ENCODE data around the gene PSPC1.

Gene PSPC1

DNA sequence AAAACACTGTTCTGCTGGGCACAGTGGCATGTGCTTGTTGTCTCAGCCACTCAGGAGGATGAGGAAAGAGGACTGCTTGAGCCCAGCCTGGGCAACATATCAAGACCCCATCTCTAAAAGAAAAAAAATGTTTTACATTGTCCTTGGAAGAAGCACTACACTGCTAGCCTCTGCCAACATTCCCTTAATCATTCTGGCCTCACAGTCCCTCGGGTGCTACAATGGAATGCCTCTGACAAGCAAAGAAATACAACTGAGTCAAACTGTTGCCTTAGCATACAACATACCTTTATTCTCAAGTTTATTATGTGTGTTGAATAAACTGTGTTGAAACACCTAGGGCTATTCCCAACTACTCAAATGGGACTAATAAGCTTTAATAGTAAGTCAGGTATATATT, 56.1 kb downstream of the PSPC1 start:
- H3K27ac ChIP-seq (ENCODE audit: low read depth, low read length), result no peak overlapping the region
- H3K4me2 ChIP-seq (ENCODE audit: low read length), result no peak overlapping the region
- H3K79me2 ChIP-seq (ENCODE audit: control insufficient read depth, low read length), result peaks cover 69% of the 10 kb centered on the region
- no peaks in the 10 kb centered on the region for H3K27me3 ChIP-seq (ENCODE audit: control insufficient read depth, low read length)
- no peaks in the 10 kb centered on the region for H4K20me1 ChIP-seq (ENCODE audit: control insufficient read depth, insufficient read depth, low read depth, low read length)
- H3K9me3 ChIP-seq (ENCODE audit: control insufficient read depth, insufficient read depth, low read length), result no peaks in the 10 kb centered on the region
- H3K4me1 ChIP-seq (ENCODE audit: control insufficient read depth, low read length), result 0 out of 2 replicates have a peak, but pooled peaks cover 2% of the 10 kb centered on the region
- peaks cover 81% of the 10 kb centered on the region for H3K36me3 ChIP-seq (ENCODE audit: control insufficient read depth, low read length)
- H3K9me2 ChIP-seq (replicated peaks; ENCODE audit: control insufficient read depth, low read length), result no peaks in the 10 kb centered on the region
- H3F3A ChIP-seq (ENCODE audit: control insufficient read depth, insufficient read depth), result peaks cover 5% of the 10 kb centered on the region; the same call in 1 of the 2 replicates
- TF ChIP-seq, protein P1, sequence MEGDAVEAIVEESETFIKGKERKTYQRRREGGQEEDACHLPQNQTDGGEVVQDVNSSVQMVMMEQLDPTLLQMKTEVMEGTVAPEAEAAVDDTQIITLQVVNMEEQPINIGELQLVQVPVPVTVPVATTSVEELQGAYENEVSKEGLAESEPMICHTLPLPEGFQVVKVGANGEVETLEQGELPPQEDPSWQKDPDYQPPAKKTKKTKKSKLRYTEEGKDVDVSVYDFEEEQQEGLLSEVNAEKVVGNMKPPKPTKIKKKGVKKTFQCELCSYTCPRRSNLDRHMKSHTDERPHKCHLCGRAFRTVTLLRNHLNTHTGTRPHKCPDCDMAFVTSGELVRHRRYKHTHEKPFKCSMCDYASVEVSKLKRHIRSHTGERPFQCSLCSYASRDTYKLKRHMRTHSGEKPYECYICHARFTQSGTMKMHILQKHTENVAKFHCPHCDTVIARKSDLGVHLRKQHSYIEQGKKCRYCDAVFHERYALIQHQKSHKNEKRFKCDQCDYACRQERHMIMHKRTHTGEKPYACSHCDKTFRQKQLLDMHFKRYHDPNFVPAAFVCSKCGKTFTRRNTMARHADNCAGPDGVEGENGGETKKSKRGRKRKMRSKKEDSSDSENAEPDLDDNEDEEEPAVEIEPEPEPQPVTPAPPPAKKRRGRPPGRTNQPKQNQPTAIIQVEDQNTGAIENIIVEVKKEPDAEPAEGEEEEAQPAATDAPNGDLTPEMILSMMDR (IDR thresholded peaks at IDR 0.05; ENCODE audit: low read depth, low read length, poor library complexity, severe bottlenecking), result no peak
- no peak for TF ChIP-seq EZH2phosphoT487 (IDR thresholded peaks at IDR 0.05; ENCODE audit: borderline replicate concordance, low read length)
- no peak overlapping the region for H3K4me3 ChIP-seq (ENCODE audit: low read length)

- no peaks in the 10 kb centered on the region for H4K20me1 ChIP-seq (ENCODE audit: control insufficient read depth, insufficient read depth, low read depth, low read length)
- H3K9me2 ChIP-seq (replicated peaks; ENCODE audit: control insufficient read depth, low read length), result no peaks in the 10 kb centered on the region
- H3K4me3 ChIP-seq (ENCODE audit: low read length), result no peak overlapping the region
- no peaks in the 10 kb centered on the region for H3K9me3 ChIP-seq (ENCODE audit: control insufficient read depth, insufficient read depth, low read length)
- no peak overlapping the region for H3K27ac ChIP-seq (ENCODE audit: low read depth, low read length)
- peaks cover 76% of the 10 kb centered on the region for H3K36me3 ChIP-seq (ENCODE audit: control insufficient read depth, low read length)
- H3F3A ChIP-seq (ENCODE audit: control insufficient read depth, insufficient read depth), result peaks cover 4% of the 10 kb centered on the region; the same call in 1 of the 2 replicates
- H3K4me1 ChIP-seq (ENCODE audit: control insufficient read depth, low read length), result 0 out of 2 replicates have a peak, but pooled peaks cover 5% of the 10 kb centered on the region
- no peak overlapping the region for H3K4me2 ChIP-seq (ENCODE audit: low read length)
- no peaks in the 10 kb centered on the region for H3K27me3 ChIP-seq (ENCODE audit: control insufficient read depth, low read length)
- TF ChIP-seq EZH2phosphoT487 (IDR thresholded peaks at IDR 0.05; ENCODE audit: borderline replicate concordance, low read length), result no peak
- TF ChIP-seq, protein P1 (IDR thresholded peaks at IDR 0.05; ENCODE audit: low read depth, low read length, poor library complexity, severe bottlenecking), result no peak
- H3K79me2 ChIP-seq (ENCODE audit: control insufficient read depth, low read length), result peaks cover 60% of the 10 kb centered on the region
Measured at GRCh38 chr13:19725320-19725719, 57.4 kb downstream of the PSPC1 start.

DNA sequence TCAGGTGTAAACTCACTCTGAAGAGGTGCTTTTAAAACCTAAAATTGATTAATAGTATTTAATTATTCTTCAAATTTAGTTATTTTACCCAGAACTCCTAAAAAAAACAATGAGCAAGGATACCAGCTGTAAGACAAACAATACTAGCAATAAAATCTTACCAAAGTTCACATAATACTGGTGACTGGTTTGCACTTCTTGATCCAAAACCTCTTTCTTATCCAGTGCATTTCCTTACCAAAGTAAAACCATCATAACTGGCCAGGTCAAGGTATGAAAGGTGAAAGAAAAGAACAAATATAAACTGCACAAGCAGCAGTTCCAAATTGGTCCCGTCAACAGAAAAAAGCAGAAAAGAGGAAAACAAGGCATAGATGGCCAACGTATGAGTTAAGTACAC, 62.7 kb downstream of the PSPC1 start:
- H3K27me3 ChIP-seq (ENCODE audit: control insufficient read depth, low read length), result no peaks in the 10 kb centered on the region
- no peaks in the 10 kb centered on the region for H4K20me1 ChIP-seq (ENCODE audit: control insufficient read depth, insufficient read depth, low read depth, low read length)
- H3K4me1 ChIP-seq (ENCODE audit: control insufficient read depth, low read length), result 0 out of 2 replicates have a peak, but pooled peaks cover 5% of the 10 kb centered on the region
- TF ChIP-seq, protein P1 (IDR thresholded peaks at IDR 0.05; ENCODE audit: low read depth, low read length, poor library complexity, severe bottlenecking), result no peak
- no peak for TF ChIP-seq EZH2phosphoT487 (IDR thresholded peaks at IDR 0.05; ENCODE audit: borderline replicate concordance, low read length)
- peaks cover 4% of the 10 kb centered on the region for H3F3A ChIP-seq (ENCODE audit: control insufficient read depth, insufficient read depth)
- no peaks in the 10 kb centered on the region for H3K9me2 ChIP-seq (replicated peaks; ENCODE audit: control insufficient read depth, low read length)
- H3K27ac ChIP-seq (ENCODE audit: low read depth, low read length), result no peak overlapping the region
- H3K9me3 ChIP-seq (ENCODE audit: control insufficient read depth, insufficient read depth, low read length), result no peaks in the 10 kb centered on the region
- no peak overlapping the region for H3K4me3 ChIP-seq (ENCODE audit: low read length)
- H3K79me2 ChIP-seq (ENCODE audit: control insufficient read depth, low read length), result peaks cover 27% of the 10 kb centered on the region
- peaks cover 41% of the 10 kb centered on the region for H3K36me3 ChIP-seq (ENCODE audit: control insufficient read depth, low read length)
- no peak overlapping the region for H3K4me2 ChIP-seq (ENCODE audit: low read length)

Measured in DOHH2 (cell line).